Loucy (cell line): ENCODE measurements around the gene C3orf80.
A peak's percentile ranks its signal among the peaks of the same experiment; 100 is the strongest.

Experiments used
- H2AFZ ChIP-seq: fragments of 200-600 bp; sonication (generic); 2 replicates; pipeline ENCODE4 v1.6.0; 2016; ENCODE audit warnings: antibody characterized with exemption, mild to moderate bottlenecking, low read length, moderate library complexity
- H3F3A ChIP-seq: fragments of 200-600 bp; 2 replicates; pipeline ENCODE4 v1.6.0; 2016; ENCODE audit warnings: antibody characterized with exemption, low read depth, mild to moderate bottlenecking
- H3K27me3 ChIP-seq: fragments of 200-600 bp; sonication (generic); 2 replicates; pipeline ENCODE4 v1.6.1; 2014; ENCODE audit warnings: low read length, mild to moderate bottlenecking; ENCODE audit not compliant: insufficient read depth, poor library complexity, severe bottlenecking
- H3K36me3 ChIP-seq: fragments of 200-600 bp; sonication (generic); 2 replicates; pipeline ENCODE4 v1.6.1; 2016; ENCODE audit warnings: low read length; ENCODE audit not compliant: insufficient read depth
- H3K4me1 ChIP-seq: fragments of 200-600 bp; sonication (generic); 2 replicates; pipeline ENCODE4 v1.5.1; 2014; ENCODE audit warnings: low read length, mild to moderate bottlenecking; ENCODE audit not compliant: insufficient read depth, poor library complexity, severe bottlenecking
- H3K4me2 ChIP-seq: fragments of 200-600 bp; sonication (generic); 2 replicates; pipeline ENCODE4 v1.6.0; 2014; ENCODE audit warnings: antibody characterized with exemption, low read length, low read depth, mild to moderate bottlenecking; ENCODE audit not compliant: poor library complexity, severe bottlenecking
- H3K4me3 ChIP-seq: fragments of 200-600 bp; sonication (generic); 2 replicates; pipeline ENCODE4 v1.5.1; 2014; ENCODE audit warnings: low read length, mild to moderate bottlenecking, mixed read lengths; ENCODE audit not compliant: poor library complexity, severe bottlenecking
- H3K79me2 ChIP-seq: fragments of 200-600 bp; sonication (generic); 2 replicates; pipeline ENCODE4 v1.6.1; 2014; ENCODE audit warnings: low read length; ENCODE audit not compliant: insufficient read depth
- H3K9ac ChIP-seq: fragments of 200-600 bp; sonication (generic); 2 replicates; pipeline ENCODE4 v1.6.0; 2014; ENCODE audit warnings: mild to moderate bottlenecking, low read depth, low read length, moderate library complexity; ENCODE audit not compliant: poor library complexity, severe bottlenecking
- H3K9me2 ChIP-seq: fragments of 200-600 bp; sonication (generic); replicated peaks from 2 replicates; pipeline ENCODE4 v1.6.1; 2016; ENCODE audit warnings: low read depth, low read length, mixed read lengths
- H3K9me3 ChIP-seq: fragments of 200-600 bp; sonication (generic); 2 replicates; pipeline ENCODE4 v1.6.1; 2014; ENCODE audit warnings: mild to moderate bottlenecking, antibody characterized with exemption, low read length, low read depth; ENCODE audit not compliant: insufficient read depth
- H4K20me1 ChIP-seq: fragments of 200-600 bp; sonication (generic); 2 replicates; pipeline ENCODE4 v1.6.0; 2014; ENCODE audit warnings: antibody characterized with exemption, low read length, mild to moderate bottlenecking; ENCODE audit not compliant: insufficient read depth, poor library complexity, severe bottlenecking
- EZH2phosphoT487 ChIP-seq: fragments of 200-600 bp; IDR thresholded peaks from 2 replicates; pipeline ENCODE4 v1.6.1; 2018; ENCODE audit warnings: antibody characterized with exemption, mild to moderate bottlenecking, moderate library complexity, borderline replicate concordance
- TF ChIP-seq, protein P1 (sequence below): fragments of 200-600 bp; sonication (generic); conservative IDR thresholded peaks from 2 replicates; pipeline ENCODE4 v1.5.1; 2014; ENCODE audit warnings: mild to moderate bottlenecking, antibody characterized with exemption, low read length

C3orf80 gene

DNA sequence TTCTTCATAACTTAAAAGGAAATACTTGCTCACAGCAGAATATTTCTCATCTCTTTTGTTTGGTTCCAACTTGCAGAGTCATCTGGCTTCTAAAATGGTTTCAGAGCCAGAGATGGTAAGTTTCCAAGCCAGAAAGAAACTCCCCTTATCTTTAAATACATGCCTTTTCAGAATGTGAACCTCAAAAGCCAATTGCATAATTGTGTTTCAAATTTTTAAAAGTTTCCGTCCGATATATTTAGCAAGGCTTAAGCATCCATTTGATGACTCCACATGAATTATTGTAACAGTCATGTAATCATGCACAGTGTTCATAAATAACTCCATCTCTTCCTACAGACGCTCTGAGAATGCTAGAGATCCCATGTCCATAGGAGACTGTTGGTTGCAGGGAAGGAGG lies 40.6 kb upstream of the C3orf80 start:
- H2AFZ ChIP-seq = peak overlapping the region; percentile 74

DNA sequence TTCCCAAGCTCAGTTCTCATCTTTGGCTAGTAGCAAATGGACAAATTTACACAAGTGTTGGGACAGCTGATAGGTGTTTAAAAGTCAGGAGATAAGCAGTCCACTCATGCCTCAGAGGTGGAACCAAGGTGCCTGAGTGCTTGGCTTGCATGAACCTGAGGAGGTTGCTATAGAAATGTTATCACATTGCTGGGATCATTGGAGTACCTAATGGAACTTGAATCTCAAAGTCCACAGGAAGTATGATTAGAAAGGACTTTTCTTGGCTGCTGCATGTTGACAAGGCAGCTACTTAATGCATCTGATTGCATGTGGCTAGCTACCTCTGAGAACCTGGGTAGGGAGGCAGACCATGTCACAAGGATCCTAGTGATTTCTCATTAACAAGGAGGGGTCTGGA lies 39.5 kb upstream of the C3orf80 start:
- no peaks in the 10 kb centered on the region for H4K20me1 ChIP-seq
- TF ChIP-seq, protein P1, sequence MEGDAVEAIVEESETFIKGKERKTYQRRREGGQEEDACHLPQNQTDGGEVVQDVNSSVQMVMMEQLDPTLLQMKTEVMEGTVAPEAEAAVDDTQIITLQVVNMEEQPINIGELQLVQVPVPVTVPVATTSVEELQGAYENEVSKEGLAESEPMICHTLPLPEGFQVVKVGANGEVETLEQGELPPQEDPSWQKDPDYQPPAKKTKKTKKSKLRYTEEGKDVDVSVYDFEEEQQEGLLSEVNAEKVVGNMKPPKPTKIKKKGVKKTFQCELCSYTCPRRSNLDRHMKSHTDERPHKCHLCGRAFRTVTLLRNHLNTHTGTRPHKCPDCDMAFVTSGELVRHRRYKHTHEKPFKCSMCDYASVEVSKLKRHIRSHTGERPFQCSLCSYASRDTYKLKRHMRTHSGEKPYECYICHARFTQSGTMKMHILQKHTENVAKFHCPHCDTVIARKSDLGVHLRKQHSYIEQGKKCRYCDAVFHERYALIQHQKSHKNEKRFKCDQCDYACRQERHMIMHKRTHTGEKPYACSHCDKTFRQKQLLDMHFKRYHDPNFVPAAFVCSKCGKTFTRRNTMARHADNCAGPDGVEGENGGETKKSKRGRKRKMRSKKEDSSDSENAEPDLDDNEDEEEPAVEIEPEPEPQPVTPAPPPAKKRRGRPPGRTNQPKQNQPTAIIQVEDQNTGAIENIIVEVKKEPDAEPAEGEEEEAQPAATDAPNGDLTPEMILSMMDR = no peak
- no peak for TF ChIP-seq EZH2phosphoT487

More for the DNA sequence above, 40.6 kb upstream of the C3orf80 start:
- H3K4me1 ChIP-seq = peaks cover 41% of the 10 kb centered on the region
- TF ChIP-seq, protein P1 = no peak
- H3K36me3 ChIP-seq = no peaks in the 10 kb centered on the region
- no peaks in the 10 kb centered on the region for H3K9me2 ChIP-seq
- no peaks in the 10 kb centered on the region for H4K20me1 ChIP-seq
- H3K4me3 ChIP-seq = no peak overlapping the region
- H3K79me2 ChIP-seq = no peaks in the 10 kb centered on the region
- H3K9me3 ChIP-seq = no peaks in the 10 kb centered on the region
- no peaks in the 10 kb centered on the region for H3K27me3 ChIP-seq
- H3K9ac ChIP-seq = no peak overlapping the region
- no peak overlapping the region for H3K4me2 ChIP-seq
- no peaks in the 10 kb centered on the region for H3F3A ChIP-seq

DNA sequence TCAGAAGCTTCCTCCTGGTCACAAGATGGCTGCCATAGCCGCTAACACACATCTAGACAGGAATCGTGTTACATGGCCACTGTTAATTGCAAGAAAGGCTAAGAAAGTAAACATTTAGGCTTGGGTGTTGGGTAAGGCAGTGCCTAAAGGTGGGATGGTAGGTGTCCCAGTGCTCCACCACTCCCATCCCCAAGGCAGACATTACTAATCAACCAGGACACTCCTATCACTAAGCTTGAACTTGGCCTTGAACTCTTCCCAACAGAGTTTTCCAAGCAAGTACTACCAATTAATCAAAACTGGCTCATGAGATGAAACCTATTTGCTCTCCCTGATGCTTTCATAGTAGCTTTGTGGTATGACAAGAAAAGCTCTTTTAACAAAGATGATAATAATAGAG lies 37.9 kb upstream of the C3orf80 start:
- Histone ChIP-seq H3K4me3 (no peak overlapping the region), H3K27me3 (no peaks in the 10 kb centered on the region), H3F3A (no peaks in the 10 kb centered on the region), H3K9me2 (no peaks in the 10 kb centered on the region), H3K4me2 (no peak overlapping the region), H3K9ac (no peak overlapping the region), H3K36me3 (no peaks in the 10 kb centered on the region), H2AFZ (no peak overlapping the region), H3K4me1 (peaks cover 21% of the 10 kb centered on the region), H3K79me2 (no peaks in the 10 kb centered on the region), H3K9me3 (no peaks in the 10 kb centered on the region), H4K20me1 (no peaks in the 10 kb centered on the region)
- TF ChIP-seq, protein P1 = no peak
- no peak for TF ChIP-seq EZH2phosphoT487

More for the DNA sequence above, 39.5 kb upstream of the C3orf80 start:
- no peaks in the 10 kb centered on the region for H3F3A ChIP-seq
- no peak overlapping the region for H3K4me3 ChIP-seq
- H3K79me2 ChIP-seq = no peaks in the 10 kb centered on the region
- no peak overlapping the region for H2AFZ ChIP-seq
- no peaks in the 10 kb centered on the region for H3K27me3 ChIP-seq
- H3K9me2 ChIP-seq = no peaks in the 10 kb centered on the region
- H3K9me3 ChIP-seq = no peaks in the 10 kb centered on the region
- H3K4me2 ChIP-seq = no peak overlapping the region
- no peak overlapping the region for H3K9ac ChIP-seq
- H3K4me1 ChIP-seq = peaks cover 30% of the 10 kb centered on the region
- H3K36me3 ChIP-seq = no peaks in the 10 kb centered on the region
